ENCODE measurements around the gene FKBP3.

GRCh38 chr14:45095143-45095542, 39.1 kb downstream of the FKBP3 start:
- TF ChIP-seq SIN3A (IDR thresholded peaks at IDR 0.05; ENCODE audit: borderline replicate concordance, insufficient read depth, low read length) (no peak), REST (IDR thresholded peaks at IDR 0.05; ENCODE audit: insufficient read depth in 1 of 2, low read depth in 2 of 2, low read length in 2 of 2) (no peak)

Data from PFSK-1 (cell line).